Measurements from ENCODE around the gene SMPDL3B. TPM values are rescaled to one million over a fixed set of nuclear protein-coding genes. Genes with fewer than 3 reads are reported as not detected.
"Not testable (repeated sequence)": the region's sequence is repeated elsewhere in the genome, so short reads cannot be mapped to it uniquely, and the experiment has no call there.

Gene SMPDL3B
- total RNA-seq, 1 experiment from 2014 or later, result 51.3 TPM

DNA sequence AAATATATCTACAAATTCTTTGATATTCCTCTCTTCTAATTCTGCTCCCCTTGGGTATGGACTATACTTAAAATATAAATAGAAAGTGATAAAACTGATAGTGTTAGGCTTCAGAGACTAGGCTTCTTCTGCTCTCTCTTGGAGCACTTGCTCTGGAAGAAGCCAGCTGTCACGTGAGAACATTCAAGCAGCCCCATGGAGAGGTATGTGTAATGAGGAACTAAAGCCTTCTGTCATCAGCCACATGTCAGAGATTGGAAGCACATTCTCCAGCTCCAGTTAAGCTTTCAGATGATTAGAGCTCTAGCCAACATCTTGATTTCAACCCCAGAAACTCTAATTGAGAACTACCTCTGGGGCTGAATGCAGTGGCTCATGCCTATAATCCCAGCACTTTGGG, 59.3 kb downstream of the SMPDL3B start:
- no peaks in the 10 kb centered on the region for H3K4me1 Mint-ChIP-seq
- no peak overlapping the region for H3K56ac ChIP-seq (ENCODE audit: insufficient read length, low read depth, low read length)
- no peak overlapping the region for H3K23ac ChIP-seq (ENCODE audit: insufficient read length, low read depth, low read length)
- DNase-seq, result no peak
- no peak overlapping the region for H2BK120ac ChIP-seq (ENCODE audit: low read depth, low read length, poor library complexity, severe bottlenecking)
- no peak overlapping the region for H3K9ac ChIP-seq (ENCODE audit: extremely low read depth, insufficient read length, low read length)
- H4K20me1 ChIP-seq (ENCODE audit: control insufficient read depth, insufficient read depth, insufficient read length), result no peaks in the 10 kb centered on the region
- H2BK20ac ChIP-seq (ENCODE audit: low read depth, low read length, poor library complexity, severe bottlenecking), result no peak overlapping the region
- no peak overlapping the region for H3K18ac ChIP-seq (ENCODE audit: insufficient read length, low read depth, low read length)
- no peak overlapping the region for H3K27ac ChIP-seq (ENCODE audit: insufficient read length, low read depth, low read length)
- no CpG with 5 or more reads among the region's 1 CpG for WGBS (ENCODE audit: extremely low coverage, insufficient read length, low lambda C conversion rate)
- H3K4ac ChIP-seq (ENCODE audit: low read depth, low read length), result no peak overlapping the region
- peaks cover 17 to 70% (median 54%) of the 10 kb centered on the region in 3 experiments; a peak in 6 of 7 replicates for H3K36me3 Mint-ChIP-seq (ENCODE audit: insufficient read depth in 1 of 3, low read depth in 3 of 3)
- no peak overlapping the region for H3K4me2 ChIP-seq (ENCODE audit: insufficient read depth, insufficient read length, low read length)
- TF ChIP-seq, protein P1, sequence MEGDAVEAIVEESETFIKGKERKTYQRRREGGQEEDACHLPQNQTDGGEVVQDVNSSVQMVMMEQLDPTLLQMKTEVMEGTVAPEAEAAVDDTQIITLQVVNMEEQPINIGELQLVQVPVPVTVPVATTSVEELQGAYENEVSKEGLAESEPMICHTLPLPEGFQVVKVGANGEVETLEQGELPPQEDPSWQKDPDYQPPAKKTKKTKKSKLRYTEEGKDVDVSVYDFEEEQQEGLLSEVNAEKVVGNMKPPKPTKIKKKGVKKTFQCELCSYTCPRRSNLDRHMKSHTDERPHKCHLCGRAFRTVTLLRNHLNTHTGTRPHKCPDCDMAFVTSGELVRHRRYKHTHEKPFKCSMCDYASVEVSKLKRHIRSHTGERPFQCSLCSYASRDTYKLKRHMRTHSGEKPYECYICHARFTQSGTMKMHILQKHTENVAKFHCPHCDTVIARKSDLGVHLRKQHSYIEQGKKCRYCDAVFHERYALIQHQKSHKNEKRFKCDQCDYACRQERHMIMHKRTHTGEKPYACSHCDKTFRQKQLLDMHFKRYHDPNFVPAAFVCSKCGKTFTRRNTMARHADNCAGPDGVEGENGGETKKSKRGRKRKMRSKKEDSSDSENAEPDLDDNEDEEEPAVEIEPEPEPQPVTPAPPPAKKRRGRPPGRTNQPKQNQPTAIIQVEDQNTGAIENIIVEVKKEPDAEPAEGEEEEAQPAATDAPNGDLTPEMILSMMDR (conservative IDR thresholded peaks at IDR 0.05), result no peak
- H3K27me3 Mint-ChIP-seq (ENCODE audit: low read depth), result no peaks in the 10 kb centered on the region
- H3K79me1 ChIP-seq (ENCODE audit: insufficient read depth, low read depth, low read length, poor library complexity, severe bottlenecking), result no peaks in the 10 kb centered on the region
- H4K5ac ChIP-seq (ENCODE audit: insufficient read length, low read depth, low read length), result no peak overlapping the region
- H2BK12ac ChIP-seq (ENCODE audit: insufficient read length, low read depth, low read length), result no peak overlapping the region
- H3K79me2 ChIP-seq (ENCODE audit: insufficient read depth, low read length), result no peaks in the 10 kb centered on the region
- no peak overlapping the region for H3K14ac ChIP-seq (ENCODE audit: insufficient read depth, low read length)
- no peaks in the 10 kb centered on the region for H3K9me3 ChIP-seq (ENCODE audit: control insufficient read depth, low read depth, low read length)
- no peak overlapping the region for H2BK5ac ChIP-seq (ENCODE audit: insufficient read length, low read length)
- H2AK5ac ChIP-seq (ENCODE audit: insufficient read length, low read length), result no peak overlapping the region
- H4K8ac ChIP-seq (replicated peaks; ENCODE audit: insufficient read length, low read depth, low read length), result no peak overlapping the region
- H2AFZ ChIP-seq (ENCODE audit: low read length), result no peak overlapping the region
- no peak overlapping the region for H3K4me3 Mint-ChIP-seq
- no peak overlapping the region for H3K27ac Mint-ChIP-seq
- no peak overlapping the region for H4K91ac ChIP-seq (ENCODE audit: insufficient read length, low read depth, low read length)
- no peaks in the 10 kb centered on the region for H3K27me3 ChIP-seq (ENCODE audit: insufficient read depth, low read length)
- H3K9me3 Mint-ChIP-seq, result no peaks in the 10 kb centered on the region
- no peaks in the 10 kb centered on the region for H3K4me1 ChIP-seq (ENCODE audit: insufficient read depth, low read length)
- no peaks in the 10 kb centered on the region for H3K23me2 ChIP-seq (ENCODE audit: insufficient read length, low read depth, low read length, poor library complexity, severe bottlenecking)
- no peak overlapping the region for H3T11ph ChIP-seq (ENCODE audit: low read length)
- H2BK15ac ChIP-seq (ENCODE audit: low read depth, low read length), result no peak overlapping the region

DNA sequence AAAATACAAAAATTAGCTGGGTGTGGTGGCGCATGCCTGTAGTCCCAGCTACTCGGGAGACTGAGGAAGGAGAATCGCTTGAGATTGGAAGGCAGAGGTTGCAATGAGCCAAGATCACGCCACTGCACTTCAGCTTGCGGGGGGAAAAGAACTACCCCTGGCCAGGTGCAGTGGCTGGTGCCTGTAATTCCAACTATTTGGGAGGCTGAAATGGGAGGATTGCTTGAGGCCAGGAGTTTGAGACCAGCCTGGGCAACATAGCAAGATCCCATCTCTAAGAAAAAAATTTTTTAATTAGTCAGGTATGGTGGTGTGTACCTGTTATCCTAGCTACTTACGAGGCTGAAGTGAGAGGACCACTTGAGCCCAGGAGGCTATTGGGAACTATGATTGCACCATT, 59.7 kb downstream of the SMPDL3B start:
- H3K4me1 Mint-ChIP-seq; H3K14ac ChIP-seq (ENCODE audit: insufficient read depth, low read length); H3K4me1 ChIP-seq (ENCODE audit: insufficient read depth, low read length); H3K23me2 ChIP-seq (ENCODE audit: insufficient read length, low read depth, low read length, poor library complexity, severe bottlenecking); H3K18ac ChIP-seq (ENCODE audit: insufficient read length, low read depth, low read length); H2BK15ac ChIP-seq (ENCODE audit: low read depth, low read length); DNase-seq; H2BK12ac ChIP-seq (ENCODE audit: insufficient read length, low read depth, low read length); H4K20me1 ChIP-seq (ENCODE audit: control insufficient read depth, insufficient read depth, insufficient read length); H4K8ac ChIP-seq (replicated peaks; ENCODE audit: insufficient read length, low read depth, low read length); H4K91ac ChIP-seq (ENCODE audit: insufficient read length, low read depth, low read length); H3K9me3 Mint-ChIP-seq; H3K9me3 ChIP-seq (ENCODE audit: control insufficient read depth, low read depth, low read length); H3K4ac ChIP-seq (ENCODE audit: low read depth, low read length); H3K27ac ChIP-seq (ENCODE audit: insufficient read length, low read depth, low read length); H2BK20ac ChIP-seq (ENCODE audit: low read depth, low read length, poor library complexity, severe bottlenecking); H2AK5ac ChIP-seq (ENCODE audit: insufficient read length, low read length); H3K23ac ChIP-seq (ENCODE audit: insufficient read length, low read depth, low read length); H3K56ac ChIP-seq (ENCODE audit: insufficient read length, low read depth, low read length); H3K79me1 ChIP-seq (ENCODE audit: insufficient read depth, low read depth, low read length, poor library complexity, severe bottlenecking); H3K4me2 ChIP-seq (ENCODE audit: insufficient read depth, insufficient read length, low read length); H2BK120ac ChIP-seq (ENCODE audit: low read depth, low read length, poor library complexity, severe bottlenecking); H4K5ac ChIP-seq (ENCODE audit: insufficient read length, low read depth, low read length); H3K79me2 ChIP-seq (ENCODE audit: insufficient read depth, low read length); H3T11ph ChIP-seq (ENCODE audit: low read length); H3K27me3 ChIP-seq (ENCODE audit: insufficient read depth, low read length); H2AFZ ChIP-seq (ENCODE audit: low read length); H3K4me3 Mint-ChIP-seq; H2BK5ac ChIP-seq (ENCODE audit: insufficient read length, low read length); H3K9ac ChIP-seq (ENCODE audit: extremely low read depth, insufficient read length, low read length); H3K27me3 Mint-ChIP-seq (ENCODE audit: low read depth); H3K27ac Mint-ChIP-seq: not testable (repeated sequence)
- no CpG with 5 or more reads among the region's 6 CpGs for WGBS (ENCODE audit: extremely low coverage, insufficient read length, low lambda C conversion rate)
- peaks cover 20 to 69% (median 53%) of the 10 kb centered on the region in 3 experiments; a peak in 6 of 7 replicates for H3K36me3 Mint-ChIP-seq (ENCODE audit: insufficient read depth in 1 of 3, low read depth in 3 of 3)
